GM23338 (cell line): ENCODE measurements around the gene MCTP2. TPM values are rescaled to one million over a fixed set of nuclear protein-coding genes. Genes with fewer than 3 reads are reported as not detected.

Experiments used
- ATAC-seq: fragments of 200-7000 bp; cut with Tn5 transposase; 3 replicates; pipeline ENCODE4 v1.9.1; 2020
- DNase-seq: peaks from one replicate; pipeline ENCODE4 v3.0.0-alpha.2; 2015; ENCODE audit warnings: low spot score
- H2AFZ ChIP-seq: fragments of 200-600 bp; sonication (generic); 2 replicates; pipeline ENCODE4 v1.8.0; 2016; ENCODE audit warnings: antibody characterized with exemption, mild to moderate bottlenecking, moderate library complexity
- H3F3A ChIP-seq: fragments of 200-600 bp; sonication (generic); replicated peaks from 2 replicates; pipeline ENCODE4 v1.8.0; 2017; ENCODE audit warnings: antibody characterized with exemption, mixed run types, low read depth
- H3K27ac ChIP-seq: fragments of 200-600 bp; sonication (generic); 2 replicates; pipeline ENCODE4 v1.6.1; 2016; ENCODE audit warnings: low read depth
- H3K27me3 ChIP-seq: fragments of 200-600 bp; sonication (generic); 2 replicates; pipeline ENCODE4 v1.8.0; 2016; ENCODE audit warnings: mild to moderate bottlenecking, mixed run types, moderate library complexity; ENCODE audit not compliant: insufficient read depth
- H3K36me3 ChIP-seq: fragments of 200-600 bp; sonication (generic); 2 replicates; pipeline ENCODE4 v1.8.0; 2016; ENCODE audit warnings: mild to moderate bottlenecking; ENCODE audit not compliant: insufficient read depth
- H3K4me1 ChIP-seq: fragments of 200-600 bp; sonication (generic); 2 replicates; pipeline ENCODE4 v1.8.0; 2016; ENCODE audit warnings: mild to moderate bottlenecking, moderate library complexity; ENCODE audit not compliant: insufficient read depth
- H3K4me2 ChIP-seq: fragments of 200-600 bp; sonication (generic); 2 replicates; pipeline ENCODE4 v1.7.1; 2017; ENCODE audit warnings: mixed run types
- H3K4me3 ChIP-seq: fragments of 200-600 bp; sonication (generic); 2 replicates; pipeline ENCODE4 v1.6.1; 2016; ENCODE audit warnings: mixed run types
- H3K79me2 ChIP-seq: fragments of 200-600 bp; sonication (generic); replicated peaks from 2 replicates; pipeline ENCODE4 v1.8.0; 2017; ENCODE audit warnings: mild to moderate bottlenecking; ENCODE audit not compliant: insufficient read depth
- H3K9me2 ChIP-seq: fragments of 200-600 bp; sonication (generic); 2 replicates; pipeline ENCODE4 v1.8.0; 2017; ENCODE audit not compliant: insufficient read depth
- H4K20me1 ChIP-seq: fragments of 200-600 bp; sonication (generic); replicated peaks from 2 replicates; pipeline ENCODE4 v1.8.0; 2017; ENCODE audit warnings: mild to moderate bottlenecking; ENCODE audit not compliant: insufficient read depth
- H3K27ac Mint-ChIP-seq: 2 replicates; pipeline ENCODE4 v1.8.0; 2020; ENCODE audit warnings: inconsistent platforms, mild to moderate bottlenecking, moderate library complexity, mixed read lengths
- H3K27me3 Mint-ChIP-seq: 3 replicates; pipeline ENCODE4 v1.8.0; 2022; ENCODE audit warnings: low read depth, mild to moderate bottlenecking, moderate library complexity, mixed read lengths, inconsistent platforms; ENCODE audit not compliant: insufficient read depth, poor library complexity
- H3K36me3 Mint-ChIP-seq: 3 replicates; pipeline ENCODE4 v1.8.0; 2021; ENCODE audit warnings: low read depth, mild to moderate bottlenecking, inconsistent platforms, moderate library complexity, mixed read lengths
- H3K4me1 Mint-ChIP-seq: 3 replicates; pipeline ENCODE4 v1.8.0; 2020; ENCODE audit warnings: mild to moderate bottlenecking, inconsistent platforms, mixed read lengths
- H3K4me3 Mint-ChIP-seq: 3 replicates; pipeline ENCODE4 v1.8.0; 2021; ENCODE audit warnings: moderate library complexity, mild to moderate bottlenecking, inconsistent platforms, mixed read lengths
- H3K9me3 Mint-ChIP-seq: 3 replicates; pipeline ENCODE4 v1.8.0; 2020; ENCODE audit warnings: moderate library complexity, mild to moderate bottlenecking, inconsistent platforms, mixed read lengths
- CREB1 ChIP-seq: fragments of 250-450 bp; sonication (Bioruptor Pico); IDR thresholded peaks from 2 replicates; pipeline ENCODE4 v1.5.0; 2020; ENCODE audit warnings: low read depth, mild to moderate bottlenecking, moderate library complexity
- ETS1 ChIP-seq: IDR thresholded peaks from 2 replicates; pipeline ENCODE4 v1.6.1; 2016; ENCODE audit warnings: antibody characterized with exemption
- EZH2phosphoT487 ChIP-seq: fragments of 200-600 bp; sonication (generic); IDR thresholded peaks from one replicate; pipeline ENCODE4 v1.8.1; 2018; ENCODE audit warnings: antibody characterized with exemption; ENCODE audit not compliant: unreplicated experiment
- JUNB ChIP-seq: IDR thresholded peaks from one replicate; pipeline ENCODE4 v1.6.1; 2016; ENCODE audit warnings: antibody characterized with exemption; ENCODE audit not compliant: unreplicated experiment
- NANOG ChIP-seq: IDR thresholded peaks from 2 replicates; pipeline ENCODE4 v1.6.1; 2016; ENCODE audit warnings: antibody characterized with exemption, borderline replicate concordance
- POLR2AphosphoS5 ChIP-seq: IDR thresholded peaks from 2 replicates; pipeline ENCODE4 v1.6.1; 2016; ENCODE audit warnings: antibody characterized with exemption, low read depth
- REST ChIP-seq: IDR thresholded peaks from one replicate; pipeline ENCODE4 v1.6.1; 2018; ENCODE audit warnings: antibody characterized with exemption; ENCODE audit not compliant: unreplicated experiment
- STAT1 ChIP-seq: IDR thresholded peaks from one replicate; pipeline ENCODE4 v1.6.1; 2016; ENCODE audit warnings: antibody characterized with exemption; ENCODE audit not compliant: unreplicated experiment
- ZNF114 ChIP-seq: fragments of 250-450 bp; sonication (Bioruptor Pico); IDR thresholded peaks from 2 replicates; pipeline ENCODE4 v1.5.0; 2020; ENCODE audit warnings: mild to moderate bottlenecking, moderate library complexity
- ZNF331 ChIP-seq: fragments of 250-450 bp; sonication (Bioruptor Pico); IDR thresholded peaks from 2 replicates; pipeline ENCODE4 v1.5.0; 2020; ENCODE audit warnings: low read depth, mild to moderate bottlenecking, moderate library complexity
- polyA plus RNA-seq: library from polyadenylated mRNA; unstranded; fragments of >200 nt; fragmentation: Nextera tagmentation; extraction: Ambion mirVana; gene quantifications from 2 replicates; pipeline ENCODE4 v1.2.1, GENCODE V29; 2016
- total RNA-seq: library from RNA; depleted of rRNA; stranded (reverse); fragments of >200 nt; shearing (Covaris generic); gene quantifications from 2 replicates; pipeline ENCODE4 v1.2.3, GENCODE V29; 2014
- TF ChIP-seq, protein P1 (sequence below): fragments of 250-450 bp; sonication (Bioruptor Pico); IDR thresholded peaks from 2 replicates; pipeline ENCODE4 v1.5.0; 2020; ENCODE audit warnings: mild to moderate bottlenecking, moderate library complexity

MCTP2 gene
- total and polyA plus RNA-seq, 2 experiments from 2014 or later, result 1.8 to 5.5 TPM

DNA sequence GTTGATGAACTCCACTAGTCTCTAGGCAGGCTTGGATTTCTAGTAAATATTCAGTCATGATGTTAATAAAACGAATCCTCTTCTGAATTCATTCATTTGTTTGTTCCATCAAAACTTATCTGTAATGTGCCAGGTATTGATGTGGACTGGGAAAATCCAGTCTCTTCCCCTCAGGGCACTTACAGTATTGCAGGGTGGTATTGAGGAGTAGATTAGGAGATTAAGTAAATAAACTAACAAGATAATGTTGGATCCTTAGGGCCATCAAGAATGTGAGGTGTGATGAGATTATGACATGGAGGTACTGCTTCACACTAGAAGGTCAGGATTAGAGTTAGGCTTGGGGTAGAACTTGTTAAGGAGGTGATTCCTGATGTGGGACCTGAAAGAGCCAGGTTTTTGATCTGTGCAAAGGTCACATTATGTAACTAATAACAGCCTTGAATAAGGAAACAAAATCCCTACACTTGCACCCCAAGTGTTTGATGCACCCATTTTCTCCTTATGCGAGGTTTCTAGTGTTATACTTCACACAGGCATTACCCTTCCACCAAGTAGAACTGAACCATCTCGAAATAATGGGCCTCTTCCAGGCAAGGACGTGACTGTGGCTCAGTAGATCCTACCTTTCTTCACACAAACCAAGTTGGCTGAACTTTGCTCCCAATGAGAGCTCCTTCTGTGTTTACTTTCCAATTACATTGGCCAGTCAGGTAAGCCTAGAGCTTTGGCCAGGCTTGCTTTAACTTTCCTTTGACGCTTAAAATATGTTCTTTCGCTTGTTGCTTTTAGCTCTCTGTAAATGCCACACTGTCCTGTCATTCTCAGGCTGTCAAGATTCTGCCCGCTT, 16.7 kb downstream of the MCTP2 start:
- peaks cover 4% of the 10 kb centered on the region; the same call in 1 of the 2 replicates for H3K9me2 ChIP-seq
- H3K9me3 Mint-ChIP-seq, result no peaks in the 10 kb centered on the region; the same call in 2 of the 3 replicates
- no peak overlapping the region for H3K4me3 Mint-ChIP-seq
- peaks cover 17% of the 10 kb centered on the region for H3F3A ChIP-seq
- no peak for DNase-seq
- no peaks in the 10 kb centered on the region for H3K36me3 Mint-ChIP-seq
- H2AFZ ChIP-seq, result no peak overlapping the region
- H3K4me3 ChIP-seq, result no peak overlapping the region
- no peaks in the 10 kb centered on the region for H3K36me3 ChIP-seq
- no peak overlapping the region for H3K27ac Mint-ChIP-seq
- no peaks in the 10 kb centered on the region for H3K4me1 ChIP-seq
- H3K27me3 Mint-ChIP-seq, result peaks cover 4% of the 10 kb centered on the region
- H3K27ac ChIP-seq, result no peak overlapping the region
- H3K4me2 ChIP-seq, result no peak overlapping the region
- no peaks in the 10 kb centered on the region for H3K27me3 ChIP-seq
- no peaks in the 10 kb centered on the region; the same call in 1 of the 2 replicates for H4K20me1 ChIP-seq
- ATAC-seq, result no peak
- TF ChIP-seq NANOG, result no peak
- no peak for TF ChIP-seq REST
- no peak for TF ChIP-seq JUNB
- TF ChIP-seq CREB1 (CRISPR knock-in tag), result no peak
- no peak for TF ChIP-seq STAT1
- no peak for TF ChIP-seq ZNF331 (CRISPR knock-in tag)
- TF ChIP-seq ETS1, result no peak
- no peaks in the 10 kb centered on the region for H3K79me2 ChIP-seq
- no peaks in the 10 kb centered on the region for H3K4me1 Mint-ChIP-seq

DNA sequence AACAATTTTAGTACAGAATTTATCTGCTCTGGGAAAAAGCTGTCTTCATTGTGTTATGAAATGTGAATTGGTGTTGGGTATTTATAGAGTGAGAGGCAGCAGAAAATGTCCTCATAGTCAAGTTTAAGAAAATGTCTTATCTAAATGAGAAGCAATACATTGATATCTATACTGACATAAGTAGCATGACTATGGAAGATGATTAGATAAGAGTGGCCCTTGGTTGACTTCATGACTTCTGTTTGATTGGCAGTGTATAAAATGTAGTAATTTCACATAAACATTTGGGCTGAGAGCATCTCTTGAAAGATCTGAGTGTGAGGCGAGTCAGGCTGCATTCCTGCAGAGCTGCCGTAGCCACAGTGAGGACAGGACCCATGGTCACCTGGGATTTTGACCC, 19.4 kb downstream of the MCTP2 start:
- Mint-ChIP-seq H3K4me1 (no peaks in the 10 kb centered on the region), H3K9me3 (no peaks in the 10 kb centered on the region; the same call in 2 of the 3 replicates), H3K36me3 (no peaks in the 10 kb centered on the region), H3K27me3 (peaks cover 4% of the 10 kb centered on the region), H3K27ac (no peak overlapping the region), H3K4me3 (no peak overlapping the region)
- no peak overlapping the region for H3K27ac ChIP-seq
- H3K4me2 ChIP-seq, result no peak overlapping the region
- H3F3A ChIP-seq, result no peaks in the 10 kb centered on the region
- ATAC-seq (no peak), DNase-seq (no peak)
- peaks cover 4% of the 10 kb centered on the region; the same call in 1 of the 2 replicates for H3K9me2 ChIP-seq
- H3K4me1 ChIP-seq, result no peaks in the 10 kb centered on the region
- H3K4me3 ChIP-seq, result no peak overlapping the region
- H4K20me1 ChIP-seq, result no peaks in the 10 kb centered on the region
- H2AFZ ChIP-seq, result no peak overlapping the region
- no peaks in the 10 kb centered on the region for H3K36me3 ChIP-seq
- no peaks in the 10 kb centered on the region for H3K79me2 ChIP-seq
- no peaks in the 10 kb centered on the region for H3K27me3 ChIP-seq
- TF ChIP-seq, protein P1, sequence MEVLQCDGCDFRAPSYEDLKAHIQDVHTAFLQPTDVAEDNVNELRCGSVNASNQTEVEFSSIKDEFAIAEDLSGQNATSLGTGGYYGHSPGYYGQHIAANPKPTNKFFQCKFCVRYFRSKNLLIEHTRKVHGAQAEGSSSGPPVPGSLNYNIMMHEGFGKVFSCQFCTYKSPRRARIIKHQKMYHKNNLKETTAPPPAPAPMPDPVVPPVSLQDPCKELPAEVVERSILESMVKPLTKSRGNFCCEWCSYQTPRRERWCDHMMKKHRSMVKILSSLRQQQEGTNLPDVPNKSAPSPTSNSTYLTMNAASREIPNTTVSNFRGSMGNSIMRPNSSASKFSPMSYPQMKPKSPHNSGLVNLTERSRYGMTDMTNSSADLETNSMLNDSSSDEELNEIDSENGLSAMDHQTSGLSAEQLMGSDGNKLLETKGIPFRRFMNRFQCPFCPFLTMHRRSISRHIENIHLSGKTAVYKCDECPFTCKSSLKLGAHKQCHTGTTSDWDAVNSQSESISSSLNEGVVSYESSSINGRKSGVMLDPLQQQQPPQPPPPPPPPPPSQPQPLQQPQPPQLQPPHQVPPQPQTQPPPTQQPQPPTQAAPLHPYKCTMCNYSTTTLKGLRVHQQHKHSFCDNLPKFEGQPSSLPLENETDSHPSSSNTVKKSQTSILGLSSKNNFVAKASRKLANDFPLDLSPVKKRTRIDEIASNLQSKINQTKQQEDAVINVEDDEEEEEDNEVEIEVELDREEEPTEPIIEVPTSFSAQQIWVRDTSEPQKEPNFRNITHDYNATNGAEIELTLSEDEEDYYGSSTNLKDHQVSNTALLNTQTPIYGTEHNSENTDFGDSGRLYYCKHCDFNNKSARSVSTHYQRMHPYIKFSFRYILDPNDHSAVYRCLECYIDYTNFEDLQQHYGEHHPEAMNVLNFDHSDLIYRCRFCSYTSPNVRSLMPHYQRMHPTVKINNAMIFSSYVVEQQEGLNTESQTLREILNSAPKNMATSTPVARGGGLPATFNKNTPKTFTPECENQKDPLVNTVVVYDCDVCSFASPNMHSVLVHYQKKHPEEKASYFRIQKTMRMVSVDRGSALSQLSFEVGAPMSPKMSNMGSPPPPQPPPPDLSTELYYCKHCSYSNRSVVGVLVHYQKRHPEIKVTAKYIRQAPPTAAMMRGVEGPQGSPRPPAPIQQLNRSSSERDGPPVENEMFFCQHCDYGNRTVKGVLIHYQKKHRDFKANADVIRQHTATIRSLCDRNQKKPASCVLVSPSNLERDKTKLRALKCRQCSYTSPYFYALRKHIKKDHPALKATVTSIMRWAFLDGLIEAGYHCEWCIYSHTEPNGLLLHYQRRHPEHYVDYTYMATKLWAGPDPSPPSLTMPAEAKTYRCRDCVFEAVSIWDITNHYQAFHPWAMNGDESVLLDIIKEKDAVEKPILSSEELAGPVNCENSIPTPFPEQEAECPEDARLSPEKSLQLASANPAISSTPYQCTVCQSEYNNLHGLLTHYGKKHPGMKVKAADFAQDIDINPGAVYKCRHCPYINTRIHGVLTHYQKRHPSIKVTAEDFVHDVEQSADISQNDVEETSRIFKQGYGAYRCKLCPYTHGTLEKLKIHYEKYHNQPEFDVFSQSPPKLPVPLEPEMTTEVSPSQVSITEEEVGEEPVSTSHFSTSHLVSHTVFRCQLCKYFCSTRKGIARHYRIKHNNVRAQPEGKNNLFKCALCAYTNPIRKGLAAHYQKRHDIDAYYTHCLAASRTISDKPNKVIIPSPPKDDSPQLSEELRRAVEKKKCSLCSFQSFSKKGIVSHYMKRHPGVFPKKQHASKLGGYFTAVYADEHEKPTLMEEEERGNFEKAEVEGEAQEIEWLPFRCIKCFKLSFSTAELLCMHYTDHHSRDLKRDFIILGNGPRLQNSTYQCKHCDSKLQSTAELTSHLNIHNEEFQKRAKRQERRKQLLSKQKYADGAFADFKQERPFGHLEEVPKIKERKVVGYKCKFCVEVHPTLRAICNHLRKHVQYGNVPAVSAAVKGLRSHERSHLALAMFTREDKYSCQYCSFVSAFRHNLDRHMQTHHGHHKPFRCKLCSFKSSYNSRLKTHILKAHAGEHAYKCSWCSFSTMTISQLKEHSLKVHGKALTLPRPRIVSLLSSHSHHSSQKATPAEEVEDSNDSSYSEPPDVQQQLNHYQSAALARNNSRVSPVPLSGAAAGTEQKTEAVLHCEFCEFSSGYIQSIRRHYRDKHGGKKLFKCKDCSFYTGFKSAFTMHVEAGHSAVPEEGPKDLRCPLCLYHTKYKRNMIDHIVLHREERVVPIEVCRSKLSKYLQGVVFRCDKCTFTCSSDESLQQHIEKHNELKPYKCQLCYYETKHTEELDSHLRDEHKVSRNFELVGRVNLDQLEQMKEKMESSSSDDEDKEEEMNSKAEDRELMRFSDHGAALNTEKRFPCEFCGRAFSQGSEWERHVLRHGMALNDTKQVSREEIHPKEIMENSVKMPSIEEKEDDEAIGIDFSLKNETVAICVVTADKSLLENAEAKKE (CRISPR knock-in tag), result no peak
- no peak for TF ChIP-seq EZH2phosphoT487
- no peak for TF ChIP-seq CREB1 (CRISPR knock-in tag)
- TF ChIP-seq POLR2AphosphoS5, result no peak
- TF ChIP-seq ZNF114 (CRISPR knock-in tag), result no peak
- TF ChIP-seq STAT1, result no peak
